ENCODE results near the gene PHF19. TPM values are rescaled to one million over a fixed set of nuclear protein-coding genes. Genes with fewer than 3 reads are reported as not detected.

PHF19 gene
- total and polyA plus RNA-seq, 2 donors (not counting 3 experiments of a cell fraction or from before 2014, with no cell fraction given) = 102 to 153 TPM

- Histone ChIP-seq H3K36me3 (ENCODE audit: control insufficient read depth in 2 of 2, extremely low read depth in 1 of 2, insufficient read depth in 2 of 2, low read length in 2 of 2) (peaks cover 31 to 48% of the 10 kb centered on the region in 2 experiments), H3K9me1 (replicated peaks; ENCODE audit: control insufficient read depth, extremely low read depth, insufficient read depth, low read length) (no peaks in the 10 kb centered on the region), H4K20me1 (replicated peaks; ENCODE audit: control insufficient read depth, extremely low read depth, insufficient read depth, low read length) (no peaks in the 10 kb centered on the region), H2AFZ (ENCODE audit: low read depth, low read length) (no peak overlapping the region), H3K9me3 (replicated peaks; ENCODE audit: control insufficient read depth, insufficient read depth, low read length) (no peaks in the 10 kb centered on the region), H3K9ac (replicated peaks; ENCODE audit: extremely low read depth, insufficient read depth, low read length) (no peak overlapping the region), H3K79me2 (ENCODE audit: control insufficient read depth, insufficient read depth, low read length) (no peaks in the 10 kb centered on the region), H3K4me3 (replicated peaks in 1 of 3; ENCODE audit: insufficient read depth in 1 of 3, low read depth in 1 of 3, low read length in 3 of 3) (no peak overlapping the region), H3K4me1 (ENCODE audit: control insufficient read depth, extremely low read depth, insufficient read depth, low read length) (no peaks in the 10 kb centered on the region), H3K27ac (ENCODE audit: insufficient read depth, low read depth, low read length) (no peak overlapping the region), H3K27me3 (ENCODE audit: control insufficient read depth in 2 of 2, insufficient read depth in 2 of 2, low read length in 2 of 2) (no peaks in the 10 kb centered on the region), H3K4me2 (ENCODE audit: insufficient read depth, low read length) (no peak overlapping the region)
- FAIRE-seq (no peak), DNase-seq (ENCODE audit: low read depth, low spot score) (no peak)
- no TSS peak for BruUV-seq (replicated peaks)
- CTCF ChIA-PET = no interaction called here
- dilution Hi-C loops (cut with MboI; ENCODE audit: extremely low pct_ligation_motif_present, low sequenced_read_pairs) = no loop called here
- TF ChIP-seq, protein P1, sequence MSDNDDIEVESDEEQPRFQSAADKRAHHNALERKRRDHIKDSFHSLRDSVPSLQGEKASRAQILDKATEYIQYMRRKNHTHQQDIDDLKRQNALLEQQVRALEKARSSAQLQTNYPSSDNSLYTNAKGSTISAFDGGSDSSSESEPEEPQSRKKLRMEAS (IDR thresholded peaks at IDR 0.05; ENCODE audit: insufficient read depth, insufficient read length) = no peak
- TF ChIP-seq POLR2AphosphoS5 (IDR thresholded peaks at IDR 0.05; ENCODE audit: insufficient read depth, low read depth, low read length) = no peak
- no peak for TF ChIP-seq CTCF (IDR thresholded peaks at IDR 0.05; ENCODE audit: extremely low read depth in 1 of 2, insufficient read depth in 1 of 2, low read depth in 1 of 2, low read length in 2 of 2)
- no peak for TF ChIP-seq JUN (IDR thresholded peaks at IDR 0.05; ENCODE audit: borderline replicate concordance, insufficient read depth, insufficient read length, low read depth)
- no peak for TF ChIP-seq POLR2A (IDR thresholded peaks at IDR 0.05; ENCODE audit: low read depth, low read length)
- TF ChIP-seq MYC (IDR thresholded peaks at IDR 0.05; ENCODE audit: low read depth, low read length) = no peak
- no peak for TF ChIP-seq FOS (IDR thresholded peaks at IDR 0.05; ENCODE audit: borderline replicate concordance, insufficient read depth, low read length)
- no peak for TF ChIP-seq GATA2 (IDR thresholded peaks at IDR 0.05; ENCODE audit: insufficient read depth, insufficient read length, low read depth, low read length)
- no peak for TF ChIP-seq EZH2 (IDR thresholded peaks at IDR 0.05; ENCODE audit: borderline replicate concordance, low read depth, low read length, severe bottlenecking)
- POLR2A ChIA-PET = no interaction called here
- intact Hi-C loops (cut with micrococcal nuclease) = no loop called here
Observed at GRCh38 chr9:120861935-120862334, 15.1 kb downstream of the PHF19 start.
